Stimulated activated naive CD8-positive, alpha-beta T cell treated with anti-CD3 and anti-CD28 coated beads, Interleukin-15, Interleukin-2, amounts not matched to agents 100 U/mL and 50 U/mL, for 24 hours (primary cell): ENCODE measurements around the gene TRIM62.

Experiments used
- ATAC-seq: fragments of 150-1000 bp; cut with Tn5 transposase; one replicate; pipeline ENCODE4 v1.10.0; 2021
- DNase-seq: peaks from one replicate; pipeline ENCODE4 v3.0.0; 2021

The TRIM62 gene

DNA sequence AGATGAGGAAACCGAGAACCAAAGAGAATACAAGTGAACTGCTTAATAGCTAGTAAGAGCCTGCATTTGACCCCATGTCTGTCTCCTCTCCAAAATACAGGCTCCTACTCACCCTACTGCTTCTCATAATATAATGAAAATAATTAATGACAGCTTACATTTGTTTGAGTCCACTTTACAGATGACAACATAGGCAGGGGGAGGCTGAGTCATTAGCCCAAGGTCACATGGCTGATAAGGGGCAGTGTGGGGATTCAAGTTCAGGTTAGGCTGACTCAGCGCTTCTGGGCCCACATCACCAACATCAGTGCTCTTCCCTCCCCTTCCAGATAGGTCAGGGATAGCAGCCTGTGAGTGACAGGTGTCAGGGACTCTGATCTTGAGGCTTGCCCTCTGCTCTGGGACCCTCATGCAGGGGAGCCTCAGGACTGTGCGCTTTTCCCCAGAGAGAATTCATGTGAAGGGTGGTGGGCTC lies 84.7 kb downstream of the TRIM62 start:
- DNase-seq (peak; percentile 19), ATAC-seq (no peak)

DNA sequence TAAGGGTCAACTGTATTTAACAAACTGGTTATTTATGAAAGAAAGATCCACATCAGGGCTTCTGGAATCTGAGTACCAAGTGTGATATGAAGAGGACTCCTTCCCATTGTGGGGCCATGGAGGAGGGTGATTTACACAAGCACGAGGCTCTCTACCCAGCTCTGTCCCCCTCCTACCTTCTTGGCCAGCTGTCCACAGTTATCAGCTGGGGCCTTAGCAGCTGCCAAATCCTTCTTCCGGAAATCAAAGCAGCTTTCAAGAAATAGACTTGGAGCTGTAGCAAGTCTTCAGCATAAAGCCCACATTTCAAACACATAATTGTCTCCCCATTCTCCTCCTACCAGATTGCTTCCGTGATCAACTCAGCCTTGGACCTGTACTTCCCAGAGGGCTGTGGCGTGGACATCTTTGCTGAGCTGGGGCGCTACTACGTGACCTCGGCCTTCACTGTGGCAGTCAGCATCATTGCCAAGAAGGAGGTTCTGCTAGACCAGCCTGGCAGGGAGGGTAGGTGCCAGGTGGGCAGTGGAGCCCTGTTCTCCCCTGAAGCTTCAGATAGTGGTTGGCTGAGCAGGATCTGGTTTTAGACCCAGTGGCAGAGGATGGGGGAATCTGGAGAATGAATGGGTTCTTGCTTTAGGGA lies 85.4 kb downstream of the TRIM62 start:
- no peak for DNase-seq
- ATAC-seq: no peak
